Neural cell (in vitro differentiated cells): ENCODE results near the gene TMEM245.

Experiments
- CTCF ChIP-seq: fragments of 450-650 bp; IDR thresholded peaks from 2 replicates; pipeline ENCODE4 v1.5.1; 2014; ENCODE audit warnings: antibody characterized with exemption, mild to moderate bottlenecking, moderate library complexity; ENCODE audit not compliant: poor library complexity, severe bottlenecking
- EP300 ChIP-seq: fragments of 450-650 bp; conservative IDR thresholded peaks from 2 replicates; pipeline ENCODE4 v1.6.1; 2014; ENCODE audit warnings: antibody characterized with exemption, mild to moderate bottlenecking, moderate library complexity; ENCODE audit not compliant: poor library complexity, severe bottlenecking
- EZH2 ChIP-seq: fragments of 200-600, 300-800 bp; shearing (Covaris generic), sonication (generic); IDR thresholded peaks from 2 replicates; pipeline ENCODE4 v1.6.1; 2014; ENCODE audit warnings: antibody characterized with exemption, low read length, borderline replicate concordance, mild to moderate bottlenecking; ENCODE audit not compliant: insufficient read depth, poor library complexity, severe bottlenecking
- POLR2AphosphoS5 ChIP-seq: IDR thresholded peaks from 2 replicates; pipeline ENCODE4 v1.6.1; 2012
- REST ChIP-seq: IDR thresholded peaks from 2 replicates; pipeline ENCODE4 v1.6.1; 2012; ENCODE audit warnings: borderline replicate concordance
- SMC3 ChIP-seq: fragments of 450-650 bp; conservative IDR thresholded peaks from 2 replicates; pipeline ENCODE4 v1.6.1; 2014; ENCODE audit warnings: antibody characterized with exemption, mild to moderate bottlenecking, moderate library complexity; ENCODE audit not compliant: poor library complexity
- TAF1 ChIP-seq: IDR thresholded peaks from 2 replicates; pipeline ENCODE4 v1.6.1; 2012; ENCODE audit warnings: low read depth

- no peak for TF ChIP-seq POLR2AphosphoS5
- no peak for TF ChIP-seq CTCF
- no peak for TF ChIP-seq SMC3
- TF ChIP-seq TAF1 = no peak
- no peak for TF ChIP-seq REST
- no peak for TF ChIP-seq EP300
- TF ChIP-seq EZH2 = no peak
Measured at GRCh38 chr9:109022873-109023272, 96.9 kb downstream of the TMEM245 start.
